Thymus (tissue), 11 donors: ENCODE data around the gene APOO. TPM values are rescaled to one million over a fixed set of nuclear protein-coding genes. Genes with fewer than 3 reads are reported as not detected.

Experiments
- DNase-seq, 9 donors: peaks; one replicate each; pipeline ENCODE4 v3.0.0-alpha.2; 2013; ENCODE audit warnings: low spot score in 9 of 9, low read depth in 6 of 9, missing footprints in 1 of 9
- H3K27ac ChIP-seq, 2 donors: one replicate each; pipeline ENCODE4 v1.5.1; 2013; ENCODE audit warnings: control low read depth in 1 of 2, low read depth in 1 of 2, low read length in 1 of 2, mild to moderate bottlenecking in 1 of 2, moderate library complexity in 1 of 2
- H3K27me3 ChIP-seq, 2 donors: one replicate each; pipeline ENCODE4 v1.5.1; 2013; ENCODE audit warnings: low read length in 1 of 2; ENCODE audit not compliant: control insufficient read depth in 2 of 2, insufficient read depth in 1 of 2
- H3K36me3 ChIP-seq, 2 donors: one replicate each; pipeline ENCODE4 v1.5.1; 2013; ENCODE audit warnings: low read length in 1 of 2, mild to moderate bottlenecking in 1 of 2, moderate library complexity in 1 of 2; ENCODE audit not compliant: control insufficient read depth in 2 of 2, insufficient read depth in 2 of 2
- H3K4me1 ChIP-seq, 2 donors: one replicate each; pipeline ENCODE4 v1.5.1; 2013; ENCODE audit warnings: low read length in 2 of 2; ENCODE audit not compliant: control insufficient read depth in 2 of 2, insufficient read depth in 2 of 2
- H3K4me3 ChIP-seq, 2 donors: one replicate each; pipeline ENCODE4 v1.5.1; 2013; ENCODE audit warnings: low read length in 2 of 2, control low read depth in 1 of 2, mild to moderate bottlenecking in 1 of 2
- H3K9me3 ChIP-seq, 2 donors: one replicate each; pipeline ENCODE4 v1.5.1; 2013; ENCODE audit warnings: low read length in 1 of 2, mild to moderate bottlenecking in 1 of 2; ENCODE audit not compliant: control insufficient read depth in 2 of 2, insufficient read depth in 1 of 2
- WGBS: extraction: QIAGEN DNeasy Blood & Tissue Kit; methylation state at CpG from one replicate; pipeline ENCODE4 v1.1.7; 2013; 5-methylcytosine and 5-hydroxymethylcytosine counted together
- polyA plus RNA-seq: library from polyadenylated mRNA; stranded (reverse); fragments of 200-250 nt; gene quantifications from one replicate; pipeline ENCODE4 v1.2.3, GENCODE V29; 2013
- total RNA-seq: library from RNA; stranded (reverse); fragments of 120-200 nt; gene quantifications from one replicate; pipeline ENCODE4 v1.2.4, GENCODE V29; 2013
- donor health status: healthy.

APOO gene
- total and polyA plus RNA-seq, 2 donors, result 16.6 to 24.6 TPM

DNA sequence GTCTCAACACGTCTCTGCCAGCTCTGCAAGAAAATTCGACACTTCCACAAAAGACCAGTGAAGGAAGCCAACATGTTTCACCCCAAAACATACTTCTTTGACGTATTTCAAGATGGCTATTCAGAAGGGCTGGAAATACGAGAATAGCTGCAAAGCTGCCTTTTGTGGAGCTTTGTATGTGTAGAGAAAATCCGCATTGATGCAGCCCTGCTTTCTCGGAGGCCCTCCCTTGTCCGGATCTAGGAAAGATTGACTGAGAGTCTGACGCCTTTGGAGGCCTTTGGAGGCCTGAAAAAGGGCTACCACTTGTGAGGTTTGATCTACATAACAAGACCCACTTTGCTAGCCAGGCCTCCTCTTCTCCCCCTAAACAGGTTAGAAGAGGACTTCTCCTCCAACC is 112.5 kb downstream of the APOO start:
- Histone ChIP-seq H3K36me3 (no peaks in the 10 kb centered on the region), H3K9me3 (no peaks in the 10 kb centered on the region), H3K27ac (no peak overlapping the region), H3K4me3 (no peak overlapping the region), H3K27me3 (no peaks in the 10 kb centered on the region), H3K4me1 (peaks cover 0 to 2% of the 10 kb centered on the region in 2 donors)
- no peak for DNase-seq
- WGBS, result 94% methylated on average over 8 of the region's 8 CpGs

DNA sequence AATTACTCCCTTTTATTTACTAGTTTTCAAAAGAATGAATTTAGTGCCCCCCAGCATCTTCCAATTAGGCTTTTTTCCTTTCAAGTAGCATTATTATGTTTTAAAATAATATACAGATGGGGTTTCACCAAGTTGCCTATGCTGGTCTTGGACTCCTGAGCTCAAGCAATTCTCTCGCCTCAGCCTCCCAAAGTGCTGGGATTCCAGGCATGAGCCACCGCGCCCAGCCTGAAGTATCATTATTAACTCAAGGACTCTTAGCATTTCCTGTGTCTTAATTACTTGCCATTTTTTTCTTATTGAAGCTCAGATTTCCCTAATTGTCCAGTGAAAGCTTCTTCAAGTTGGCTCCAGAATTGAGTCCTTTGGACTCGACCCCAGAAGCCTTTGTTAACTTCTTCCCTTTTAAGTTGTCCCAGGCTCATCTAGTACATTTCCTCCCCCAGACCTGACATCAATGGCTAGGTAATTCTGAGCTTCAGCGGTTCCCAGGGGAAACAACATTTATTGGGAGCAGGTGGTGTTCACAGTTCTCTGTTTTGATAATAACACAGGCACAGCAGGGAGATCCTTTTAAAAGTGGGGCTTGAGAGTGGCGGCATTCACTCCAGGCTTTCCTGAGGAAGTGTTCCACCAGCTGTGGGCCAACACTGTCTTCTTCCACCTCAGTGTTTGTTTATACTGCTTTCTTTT is 114.7 kb downstream of the APOO start:
- Histone ChIP-seq H3K27me3 (no peaks in the 10 kb centered on the region), H3K27ac (no peak overlapping the region), H3K4me1 (peaks cover 0 to 2% of the 10 kb centered on the region in 2 donors), H3K36me3 (no peaks in the 10 kb centered on the region), H3K9me3 (no peaks in the 10 kb centered on the region), H3K4me3 (no peak overlapping the region)
- no peak for DNase-seq
- WGBS, result 83% methylated on average over 6 of the region's 6 CpGs

- peaks cover 0 to 2% of the 10 kb centered on the region in 2 donors for H3K4me1 ChIP-seq
- no peak overlapping the region for H3K27ac ChIP-seq
- DNase-seq, result no peak
- WGBS, result 95% methylated on average over 11 of the region's 11 CpGs
- H3K4me3 ChIP-seq, result no peak overlapping the region
- H3K9me3 ChIP-seq, result no peaks in the 10 kb centered on the region
- no peaks in the 10 kb centered on the region for H3K27me3 ChIP-seq
- H3K36me3 ChIP-seq, result peaks cover 0 to 3% of the 10 kb centered on the region in 2 donors
Measured at GRCh38 chrX:23790155-23790497, 117.6 kb downstream of the APOO start.

DNA sequence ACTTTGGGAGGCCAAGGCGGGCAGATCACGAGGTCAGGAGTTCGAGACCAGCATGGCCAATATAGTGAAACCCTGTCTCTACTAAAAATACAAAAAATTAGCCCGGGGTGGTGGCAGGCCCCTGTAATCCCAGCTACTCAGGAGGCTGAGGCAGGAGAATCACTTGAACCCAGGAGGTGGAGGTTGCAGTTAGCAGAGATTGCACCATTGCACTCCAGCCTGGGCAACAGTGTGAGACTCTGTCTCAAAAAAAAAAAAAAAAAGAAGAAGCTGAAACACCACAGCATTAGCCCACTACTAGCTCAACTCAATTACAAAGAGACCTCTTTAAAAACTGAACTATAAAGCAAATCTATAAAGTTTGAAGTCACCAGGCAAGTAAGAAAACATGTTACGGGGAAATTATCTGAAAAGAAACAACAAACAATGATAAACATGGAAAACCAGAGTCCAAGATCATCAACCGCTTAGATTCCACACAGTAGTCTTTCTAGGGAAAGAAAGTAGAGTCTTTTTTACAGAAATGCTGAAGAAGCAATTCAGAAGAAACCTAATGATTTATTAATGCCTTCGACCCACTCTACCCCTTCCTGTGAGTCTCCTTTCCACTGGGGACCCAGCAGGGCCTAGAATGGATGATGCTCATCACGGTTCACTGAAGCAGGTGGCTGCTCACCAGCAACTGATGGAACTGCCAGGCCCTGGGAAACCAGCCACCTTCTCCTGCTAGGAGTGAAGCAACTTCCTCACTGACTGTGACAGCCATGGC is 118.2 kb downstream of the APOO start:
- peaks cover 0 to 8% of the 10 kb centered on the region in 2 donors for H3K36me3 ChIP-seq
- no peaks in the 10 kb centered on the region for H3K27me3 ChIP-seq
- peaks cover under 1 to 2% of the 10 kb centered on the region in 2 donors for H3K4me1 ChIP-seq
- no peak overlapping the region for H3K27ac ChIP-seq
- WGBS, result 92% methylated on average over 8 of the region's 8 CpGs
- DNase-seq, result no peak
- H3K4me3 ChIP-seq, result no peak overlapping the region
- H3K9me3 ChIP-seq, result no peaks in the 10 kb centered on the region

GRCh38 chrX:23788946-23789345 is 118.8 kb downstream of the APOO start:
- 97% methylated on average over 4 of the region's 4 CpGs for WGBS
- no peak overlapping the region for H3K4me3 ChIP-seq
- H3K9me3 ChIP-seq, result no peaks in the 10 kb centered on the region
- no peak for DNase-seq
- peaks cover 0 to 9% of the 10 kb centered on the region in 2 donors for H3K36me3 ChIP-seq
- no peak overlapping the region for H3K27ac ChIP-seq
- peaks cover 2% of the 10 kb centered on the region in 2 donors for H3K4me1 ChIP-seq
- no peaks in the 10 kb centered on the region for H3K27me3 ChIP-seq

GRCh38 chrX:23788521-23788920 is 119.2 kb downstream of the APOO start:
- H3K27ac ChIP-seq, result no peak overlapping the region
- H3K4me3 ChIP-seq, result no peak overlapping the region
- peaks cover 2% of the 10 kb centered on the region in 2 donors for H3K4me1 ChIP-seq
- no peaks in the 10 kb centered on the region for H3K27me3 ChIP-seq
- no peaks in the 10 kb centered on the region for H3K9me3 ChIP-seq
- DNase-seq, result no peak
- H3K36me3 ChIP-seq, result peaks cover 0 to 9% of the 10 kb centered on the region in 2 donors

DNA sequence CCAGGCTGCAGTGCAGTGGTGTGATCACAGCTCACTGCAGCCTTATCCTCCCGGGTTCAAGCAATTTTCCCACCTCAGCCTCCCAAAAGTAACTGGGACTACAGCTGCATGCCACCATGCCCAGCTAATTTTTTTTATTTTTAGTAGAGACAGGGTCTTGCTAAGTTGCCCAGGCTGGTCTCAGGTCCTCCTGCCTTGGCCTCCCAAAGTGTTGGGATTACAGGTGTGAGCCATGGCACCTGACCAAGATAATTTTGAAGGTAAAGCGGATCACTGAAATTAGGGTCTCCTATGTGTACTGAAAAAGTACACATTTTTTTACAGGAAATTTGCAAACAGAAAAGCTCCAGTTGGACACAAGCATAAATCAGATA is 120.0 kb downstream of the APOO start:
- H3K27me3 ChIP-seq, result no peaks in the 10 kb centered on the region
- peaks cover 2% of the 10 kb centered on the region in 2 donors for H3K4me1 ChIP-seq
- H3K27ac ChIP-seq, result no peak overlapping the region

GRCh38 chrX:23786268-23786815 is 121.4 kb downstream of the APOO start:
- H3K4me1 ChIP-seq, result peaks cover 2 to 5% of the 10 kb centered on the region in 2 donors
- H3K36me3 ChIP-seq, result peaks cover 0 to 9% of the 10 kb centered on the region in 2 donors
- no peak overlapping the region for H3K27ac ChIP-seq
- WGBS, result 88% methylated on average over 11 of the region's 11 CpGs
- no peaks in the 10 kb centered on the region for H3K9me3 ChIP-seq
- H3K27me3 ChIP-seq, result no peaks in the 10 kb centered on the region
- no peak overlapping the region for H3K4me3 ChIP-seq
- no peak for DNase-seq

More for the DNA sequence above, 120.0 kb downstream of the APOO start:
- 97% methylated on average over 2 of the region's 2 CpGs for WGBS
- no peaks in the 10 kb centered on the region for H3K9me3 ChIP-seq
- DNase-seq, result no peak
- H3K36me3 ChIP-seq, result peaks cover 0 to 9% of the 10 kb centered on the region in 2 donors
- no peak overlapping the region for H3K4me3 ChIP-seq

- DNase-seq, result no peak
- Histone ChIP-seq H3K27me3 (no peaks in the 10 kb centered on the region), H3K4me3 (no peak overlapping the region), H3K36me3 (peaks cover 0 to 9% of the 10 kb centered on the region in 2 donors), H3K27ac (no peak overlapping the region), H3K9me3 (no peaks in the 10 kb centered on the region), H3K4me1 (peaks cover 2 to 5% of the 10 kb centered on the region in 2 donors)
- WGBS, result 97% methylated on average over 2 of the region's 2 CpGs
Measured at GRCh38 chrX:23785580-23785979, 122.2 kb downstream of the APOO start.
